GM19025 (cell line): ENCODE data around the gene PFN1.
A peak's percentile ranks its signal among the peaks of the same experiment; 100 is the strongest.

Source experiments
- ATAC-seq: cut with Tn5 transposase; IDR thresholded peaks from one replicate; pipeline ENCODE4 v1.9.1; 2021; ENCODE audit warnings: mild to moderate bottlenecking, low read depth, moderate library complexity; ENCODE audit not compliant: unreplicated experiment

Gene PFN1

DNA sequence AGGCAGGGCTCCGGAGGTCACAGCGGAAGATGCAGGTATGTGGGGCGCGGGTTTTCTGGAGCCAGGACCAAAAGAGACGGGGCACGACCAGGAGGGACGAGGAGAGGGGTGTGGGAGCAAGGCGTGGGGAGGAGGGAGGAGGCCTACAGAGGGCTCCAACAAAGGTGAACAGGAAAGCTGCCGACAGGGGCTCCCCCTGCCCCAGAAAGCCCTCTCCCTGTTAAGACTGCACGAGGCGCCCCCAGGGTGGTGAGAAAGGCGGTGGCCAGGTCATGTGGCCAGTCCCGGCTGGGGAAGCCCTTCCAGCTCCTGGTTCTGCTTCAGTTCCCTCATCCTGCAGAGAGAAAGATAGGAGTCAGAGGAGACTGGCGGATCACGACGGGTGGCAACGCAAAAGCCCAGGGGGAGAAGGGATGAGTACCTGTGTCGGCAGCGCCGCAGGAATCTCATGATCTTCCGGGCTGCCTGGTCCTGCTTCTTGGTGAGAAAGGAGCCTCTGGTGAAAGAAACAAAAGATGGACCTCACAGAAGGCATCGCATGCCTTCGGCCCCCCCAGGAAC, 20.2 kb upstream of the PFN1 start:
- ATAC-seq: no peak

- ATAC-seq: peak; percentile 52
Measured at GRCh38 chr17:4967539-4968485, 19.5 kb upstream of the PFN1 start, which contains the start of gene SPAG7. TSS of gene SPAG7 (minus strand) at chr17:4967817. CDS start at chr17:4967804, 13 bp downstream.

GRCh38 chr17:4966844-4967538, 18.7 kb upstream of the PFN1 start:
- ATAC-seq: peak; percentile 76

DNA sequence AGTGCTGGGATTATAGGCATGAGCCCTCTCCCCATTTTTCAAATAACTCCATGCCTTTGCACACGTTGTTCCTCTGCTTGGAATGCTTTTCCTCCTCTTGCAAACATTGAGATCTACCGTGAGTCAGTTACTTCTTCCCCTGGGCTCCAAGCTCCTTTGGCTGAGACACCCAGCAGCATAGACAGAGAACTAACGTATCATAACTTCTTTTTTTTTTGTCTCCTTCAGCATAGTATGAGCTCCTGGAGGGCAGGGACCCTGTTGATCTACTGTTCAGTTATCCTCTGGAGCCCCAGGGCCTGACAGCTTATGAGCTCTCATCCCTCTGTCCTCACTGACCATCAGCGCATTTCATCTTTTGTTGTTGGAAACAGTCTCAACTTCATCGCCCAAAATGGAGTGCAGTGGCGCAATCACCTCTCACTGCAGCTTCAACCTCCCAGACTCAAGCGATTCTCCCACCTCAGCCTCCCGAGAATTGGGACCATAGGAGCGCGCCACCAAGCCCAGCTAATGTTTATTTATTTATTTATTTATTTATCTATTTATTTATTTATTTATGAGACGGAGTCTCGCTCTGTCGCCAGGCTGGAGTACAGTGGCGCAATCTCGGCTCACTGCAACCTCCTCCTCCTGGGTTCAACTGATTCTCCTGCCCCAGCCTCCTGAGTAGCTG, 17.1 kb upstream of the PFN1 start:
- no peak for ATAC-seq

DNA sequence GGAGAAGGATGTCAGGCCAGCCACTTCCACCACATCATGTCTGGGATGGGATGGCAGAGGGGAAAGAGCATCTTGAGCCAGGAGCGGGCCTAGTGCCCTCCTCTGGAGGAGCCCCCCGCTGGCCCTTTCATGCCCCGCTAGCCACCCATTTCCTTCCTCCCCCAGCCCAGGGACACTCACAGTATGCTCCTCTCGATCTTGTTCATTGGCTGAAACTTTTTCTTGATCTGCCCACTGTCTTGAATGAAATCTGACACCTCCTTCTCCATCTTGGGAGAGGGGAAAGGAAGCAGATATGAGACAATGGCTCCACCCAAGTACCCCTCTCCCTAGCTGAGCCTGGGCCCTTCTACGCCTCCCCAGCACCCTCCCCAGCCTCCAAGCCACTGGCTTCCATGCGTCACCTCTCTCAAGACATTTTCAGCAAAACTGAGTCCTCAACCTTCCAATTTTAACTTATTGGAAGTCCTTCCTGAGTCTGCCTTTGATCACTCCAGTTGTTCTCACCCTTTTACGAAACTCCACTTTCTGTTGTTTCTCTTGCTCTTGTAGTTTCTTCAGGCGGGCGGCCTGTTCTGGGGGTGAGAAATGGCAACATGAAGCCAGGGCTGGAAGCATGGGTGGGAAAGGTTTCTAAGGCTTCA, 12.1 kb upstream of the PFN1 start:
- ATAC-seq: no peak

GRCh38 chr17:4959261-4959965, 11.1 kb upstream of the PFN1 start:
- ATAC-seq: no peak

DNA sequence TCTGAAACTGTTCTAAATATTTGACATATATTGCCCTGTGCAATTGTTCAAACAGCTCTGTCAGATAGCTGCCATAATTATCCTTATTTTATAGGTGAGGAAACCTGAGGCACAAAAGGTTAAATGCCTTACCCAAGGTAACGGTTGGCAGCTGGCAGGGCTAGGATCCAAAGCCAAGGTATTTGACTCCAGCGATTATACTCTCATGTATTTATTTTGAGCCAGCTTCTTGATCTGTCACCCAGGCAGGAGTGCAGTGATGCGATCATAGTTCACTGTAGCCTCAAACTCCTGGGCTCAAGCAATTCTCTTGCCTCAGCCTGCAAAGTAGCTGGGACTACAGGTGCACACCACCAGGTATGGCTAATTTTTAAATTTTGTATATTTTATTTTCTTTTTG, 9.8 kb upstream of the PFN1 start:
- ATAC-seq: no peak

DNA sequence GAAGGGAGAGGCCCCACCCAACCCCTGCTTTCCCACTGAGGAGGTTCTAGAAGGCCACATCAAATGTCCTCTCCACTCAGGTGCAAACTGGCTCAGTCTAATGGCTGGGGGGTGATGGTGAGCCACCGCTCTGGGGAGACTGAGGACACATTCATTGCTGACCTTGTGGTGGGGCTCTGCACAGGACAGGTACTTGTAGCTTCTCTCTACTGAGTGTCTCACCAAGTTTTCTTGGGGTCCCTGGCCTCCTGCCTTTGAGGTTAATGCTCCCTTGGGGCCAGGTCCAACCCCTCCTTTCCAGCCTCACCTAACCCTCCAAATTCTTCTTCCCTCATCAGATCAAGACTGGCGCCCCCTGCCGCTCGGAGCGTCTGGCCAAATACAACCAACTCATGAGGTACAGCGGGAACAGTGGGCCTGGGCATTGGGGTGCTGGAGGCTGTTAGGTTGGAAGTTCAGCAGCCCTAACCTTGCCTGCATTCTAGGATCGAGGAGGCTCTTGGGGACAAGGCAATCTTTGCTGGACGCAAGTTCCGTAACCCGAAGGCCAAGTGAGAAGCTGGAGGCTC, 8.2 kb upstream of the PFN1 start:
- ATAC-seq: no peak

GRCh38 chr17:4955091-4955490, 6.8 kb upstream of the PFN1 start:
- ATAC-seq: no peak

DNA sequence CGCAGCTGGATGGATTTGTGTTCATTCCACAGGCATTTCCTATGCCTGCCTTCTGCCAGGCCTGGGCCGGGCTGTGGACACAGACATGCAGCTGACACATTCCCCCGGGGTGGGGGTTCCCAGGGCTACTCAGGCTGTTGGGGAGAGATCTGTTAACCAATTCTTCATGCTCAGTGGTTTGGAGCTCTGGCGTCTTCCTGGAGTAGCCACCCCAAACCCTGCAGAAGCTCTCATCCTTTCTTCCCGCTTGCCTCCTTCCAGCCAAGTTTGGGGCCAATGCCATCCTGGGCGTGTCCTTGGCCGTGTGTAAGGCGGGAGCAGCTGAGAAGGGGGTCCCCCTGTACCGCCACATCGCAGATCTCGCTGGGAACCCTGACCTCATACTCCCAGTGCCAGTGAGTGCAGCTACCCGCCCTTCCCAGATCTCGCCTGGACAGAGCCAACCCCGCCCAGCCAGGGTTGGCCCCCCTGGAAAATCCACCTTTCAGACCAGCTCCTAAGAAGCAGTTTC, 5.2 kb upstream of the PFN1 start:
- ATAC-seq: no peak

GRCh38 chr17:4951486-4951885, 3.2 kb upstream of the PFN1 start:
- ATAC-seq: no peak

DNA sequence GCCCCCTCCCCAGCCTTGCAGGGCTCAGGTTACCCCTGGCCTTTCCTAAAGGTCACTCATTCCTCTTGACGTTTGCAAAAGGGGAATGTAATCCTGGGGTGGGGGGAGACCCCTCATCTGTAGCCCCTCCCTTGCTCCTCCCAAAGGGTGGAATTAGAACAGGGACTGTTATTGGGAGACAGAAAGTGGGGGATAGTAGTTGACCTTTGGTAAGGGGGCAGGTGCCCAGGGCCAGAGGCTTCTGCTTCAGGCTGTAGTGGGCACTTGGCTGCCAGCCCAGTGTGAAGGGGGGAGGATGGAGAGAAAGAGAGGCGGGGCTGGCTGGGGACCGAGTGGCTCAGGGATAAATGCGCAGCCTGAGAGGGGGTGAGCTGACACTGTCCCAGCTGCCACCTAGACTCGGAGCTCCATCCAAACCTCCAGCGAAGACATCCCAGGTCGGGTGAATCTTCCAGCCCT, 2.4 kb upstream of the PFN1 start, which contains the start of gene ENO3:
Gene ENO3 (plus strand): TSS at position 374 of the 459 bp plus-strand sequence. CDS start 711 bp downstream, outside the sequence.
- no peak for ATAC-seq

DNA sequence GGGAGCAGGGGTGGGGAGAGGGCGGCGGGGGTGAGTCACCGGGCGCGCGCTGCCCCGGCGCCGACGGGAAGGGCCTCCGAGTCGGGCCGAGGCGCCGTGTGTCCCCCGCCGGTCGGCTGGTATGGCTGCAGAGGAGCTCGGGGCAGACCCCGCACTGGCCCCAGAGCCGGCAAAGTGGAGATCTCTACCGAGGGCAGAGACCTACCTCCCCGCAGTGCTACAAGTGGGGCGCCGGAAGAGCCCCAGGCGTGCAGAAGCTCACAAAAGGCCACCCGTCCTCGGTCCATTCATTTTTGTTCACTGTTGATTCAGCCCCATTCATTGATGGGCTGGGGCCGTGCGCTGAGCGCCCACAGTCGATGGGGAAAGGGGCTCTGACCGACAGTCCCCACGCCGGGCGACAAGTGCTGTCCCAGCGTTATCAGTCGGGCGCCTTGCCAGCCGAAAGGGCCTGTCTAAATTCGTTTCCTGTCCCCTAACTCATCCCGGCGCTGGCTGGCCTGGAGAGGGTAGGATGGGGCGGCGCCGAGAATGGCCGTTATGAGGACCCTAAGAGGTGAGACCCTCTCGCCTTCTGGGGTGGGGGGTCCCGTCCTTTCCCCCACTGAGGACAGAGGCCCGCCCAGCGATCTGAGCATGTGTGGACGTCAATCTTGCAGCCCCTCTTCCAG, 1.9 kb upstream of the PFN1 start:
- no peak for ATAC-seq

DNA sequence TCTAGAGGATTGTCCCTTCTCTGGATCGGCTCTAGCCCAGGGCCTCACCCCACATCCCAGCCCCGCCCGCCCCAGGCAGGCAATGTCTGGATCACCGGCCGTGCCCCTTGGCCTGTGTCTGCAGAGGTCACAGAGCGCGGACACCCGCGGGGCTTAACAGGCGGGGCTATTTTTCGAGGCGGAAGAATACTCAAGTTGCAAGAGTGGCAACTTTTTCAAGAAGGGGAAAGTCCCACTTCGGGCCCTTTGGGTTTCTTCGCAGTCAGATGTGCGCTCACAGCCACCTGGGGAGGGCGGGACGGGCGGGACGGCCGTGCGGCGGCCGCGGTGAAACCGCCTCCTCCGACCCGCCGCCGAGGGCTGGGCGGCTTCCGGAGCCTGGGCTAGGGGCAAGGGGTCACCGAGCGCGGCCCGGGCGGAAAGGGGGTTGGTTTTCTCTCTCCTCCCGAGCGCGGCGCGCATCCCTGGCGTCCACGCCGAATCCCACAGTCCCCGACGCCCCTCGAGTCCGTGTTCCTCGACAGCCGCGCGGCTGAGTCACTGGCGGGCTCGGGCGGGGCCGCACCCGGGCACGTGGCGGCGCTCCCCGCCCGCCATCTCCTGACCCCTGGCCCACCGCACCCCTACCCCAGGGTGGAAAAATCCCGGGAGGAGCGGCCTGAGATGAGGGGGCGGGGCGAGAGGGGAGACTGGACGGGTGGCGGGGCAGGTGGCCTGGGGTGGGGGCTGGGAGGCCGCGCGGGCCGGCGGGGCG, 1.2 kb upstream of the PFN1 start:
- peak; percentile 32 for ATAC-seq

DNA sequence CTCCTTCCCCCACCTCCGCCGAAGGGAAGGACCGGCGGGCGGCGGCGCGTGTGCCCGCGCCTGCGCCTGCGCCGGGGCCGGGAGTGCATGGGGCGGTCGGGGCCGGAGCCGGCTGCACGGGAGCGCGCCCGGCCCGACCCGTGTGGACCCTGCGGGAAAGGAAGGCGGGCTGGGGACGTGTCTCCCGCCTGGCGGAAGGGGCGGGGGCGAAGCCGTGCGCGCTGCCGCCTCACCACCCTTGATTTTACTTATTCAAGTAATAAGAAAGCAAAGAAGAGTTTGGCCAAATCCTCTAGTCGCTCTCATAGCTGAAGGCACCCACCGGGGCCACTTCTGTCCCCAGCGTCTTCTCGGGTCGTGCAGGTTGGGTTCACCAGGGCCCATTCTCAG, 596 bp upstream of the PFN1 start:
- peak; percentile 20 for ATAC-seq

DNA sequence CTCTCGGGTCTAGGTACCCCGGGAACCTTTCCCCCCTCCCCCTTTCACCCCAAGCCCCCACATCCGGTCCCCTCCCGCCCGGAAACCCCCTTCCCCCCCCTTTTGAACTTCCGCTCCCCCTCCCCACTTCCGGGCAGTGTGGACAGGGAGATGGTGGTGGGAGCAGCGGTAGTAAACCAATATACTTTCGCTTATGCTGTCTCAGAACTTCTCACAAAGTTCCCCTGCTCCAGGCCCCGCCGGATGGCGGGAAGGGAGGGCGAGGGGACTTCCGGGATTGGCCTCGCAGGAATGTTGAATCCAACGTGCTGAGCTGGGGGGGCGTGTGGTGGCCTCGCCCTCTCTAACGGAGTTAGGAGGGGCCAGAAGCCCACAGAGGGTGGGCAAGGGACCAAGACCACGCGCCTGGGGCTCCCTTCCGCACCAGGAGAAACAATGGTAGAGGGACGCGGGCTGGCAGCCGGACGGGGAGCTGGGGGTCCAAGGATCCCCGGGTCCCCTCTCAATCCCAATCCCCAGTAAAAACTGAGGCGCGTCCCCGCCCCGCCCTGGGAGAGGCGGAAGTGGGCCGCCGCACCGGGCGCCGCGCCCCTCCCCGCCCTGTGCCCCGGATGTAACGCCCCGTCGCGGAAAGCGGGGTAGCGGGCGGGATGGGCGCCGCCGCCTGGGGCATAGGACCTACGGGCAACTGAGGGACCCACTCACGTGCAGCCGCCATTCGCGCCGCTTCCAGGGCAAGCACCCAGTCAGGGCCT, 742 bp downstream of the PFN1 start:
- no peak for ATAC-seq

- no peak for ATAC-seq
Measured at GRCh38 chr17:4947010-4947410, 1.3 kb downstream of the PFN1 start.
